GM18868 (cell line): ENCODE results near the gene KRT71.
"Not testable (repeated sequence)": the region's sequence is repeated elsewhere in the genome, so short reads cannot be mapped to it uniquely, and the experiment has no call there.

Experiments
- ATAC-seq: cut with Tn5 transposase; IDR thresholded peaks from one replicate; pipeline ENCODE4 v1.9.1; 2021; ENCODE audit warnings: mild to moderate bottlenecking, moderate library complexity; ENCODE audit not compliant: unreplicated experiment

Gene KRT71

GRCh38 chr12:52552681-52553195, at the start of gene KRT71:
Gene KRT71 (minus strand): TSS chr12:52553145. CDS start chr12:52553077, 68 bp downstream.
- ATAC-seq: no peak

- no peak for ATAC-seq
Observed at GRCh38 chr12:52602552-52602951, 49.6 kb upstream of the KRT71 start.

GRCh38 chr12:52601671-52602070, 48.7 kb upstream of the KRT71 start:
- no peak for ATAC-seq

- ATAC-seq: no peak
Observed at GRCh38 chr12:52600941-52601481, 48.1 kb upstream of the KRT71 start, which contains the start of gene KRT72. Gene KRT72 (minus strand): TSS chr12:52601463. CDS start chr12:52601452, 11 bp downstream.

GRCh38 chr12:52600475-52600874, 47.5 kb upstream of the KRT71 start:
- no peak for ATAC-seq

- no peak for ATAC-seq
Observed at GRCh38 chr12:52600071-52600470, 47.1 kb upstream of the KRT71 start.

- no peak for ATAC-seq
Observed at GRCh38 chr12:52598966-52599365, 46.0 kb upstream of the KRT71 start.

- ATAC-seq: not testable (repeated sequence)
Observed at GRCh38 chr12:52594237-52594636, 41.3 kb upstream of the KRT71 start.

- ATAC-seq: no peak
Observed at GRCh38 chr12:52591521-52591920, 38.6 kb upstream of the KRT71 start.

- ATAC-seq: no peak
Observed at GRCh38 chr12:52590021-52590420, 37.1 kb upstream of the KRT71 start.

- ATAC-seq: no peak
Observed at GRCh38 chr12:52587563-52587962, 34.6 kb upstream of the KRT71 start.

GRCh38 chr12:52585946-52586345, 33.0 kb upstream of the KRT71 start:
- no peak for ATAC-seq

GRCh38 chr12:52585066-52585465, 32.1 kb upstream of the KRT71 start:
- no peak for ATAC-seq

GRCh38 chr12:52584156-52584682, 31.3 kb upstream of the KRT71 start:
- no peak for ATAC-seq

GRCh38 chr12:52582971-52583456, 30.1 kb upstream of the KRT71 start:
- ATAC-seq: no peak

- no peak for ATAC-seq
Observed at GRCh38 chr12:52582486-52582885, 29.5 kb upstream of the KRT71 start.

- ATAC-seq: no peak
Observed at GRCh38 chr12:52581481-52581880, 28.5 kb upstream of the KRT71 start.

- no peak for ATAC-seq
Observed at GRCh38 chr12:52581066-52581465, 28.1 kb upstream of the KRT71 start.

- ATAC-seq: no peak
Observed at GRCh38 chr12:52580496-52580895, 27.6 kb upstream of the KRT71 start.

- ATAC-seq: no peak
Observed at GRCh38 chr12:52579468-52580465, 26.8 kb upstream of the KRT71 start.

GRCh38 chr12:52578469-52578868, 25.5 kb upstream of the KRT71 start:
- ATAC-seq: no peak
